Heart right ventricle (tissue), 16 donors: ENCODE data around the gene UBE3C. TPM values are rescaled to one million over a fixed set of nuclear protein-coding genes. Genes with fewer than 3 reads are reported as not detected.
A peak's percentile ranks its signal among the peaks of the same experiment; 100 is the strongest.
"Not testable (repeated sequence)": the region's sequence is repeated elsewhere in the genome, so short reads cannot be mapped to it uniquely, and the experiment has no call there.

Experiments
- ATAC-seq, 8 donors: fragments of 200-7000 bp; cut with Tn5 transposase; one replicate each; pipeline ENCODE4 v1.9.1; 2020; ENCODE audit warnings: mild to moderate bottlenecking in 8 of 8, moderate library complexity in 8 of 8, moderate number of reproducible peaks in 1 of 8
- DNase-seq, 2 donors: peaks; one replicate each; pipeline ENCODE4 v3.0.0-alpha.2; 2020
- H3K27ac ChIP-seq, 10 donors: fragments of 200-600 bp; sonication (generic) in 2 of 10; one replicate each; pipeline versions ENCODE4 v1.5.0 to v1.8.0; 2020 to 2022; ENCODE audit warnings: mild to moderate bottlenecking in 3 of 10
- H3K27me3 ChIP-seq, 7 donors: fragments of 200-600 bp; one replicate each; pipeline ENCODE4 v1.8.0; 2021 to 2022; ENCODE audit warnings: mild to moderate bottlenecking in 2 of 7
- H3K36me3 ChIP-seq, 9 donors: fragments of 200-600 bp; sonication (generic) in 1 of 9; one replicate each; pipeline versions ENCODE4 v1.5.0 to v1.8.0; 2020 to 2022; ENCODE audit warnings: mild to moderate bottlenecking in 2 of 9
- H3K4me1 ChIP-seq, 9 donors: fragments of 200-600 bp; sonication (generic) in 1 of 9; one replicate each; pipeline versions ENCODE4 v1.5.0 to v1.8.0; 2020 to 2022; ENCODE audit warnings: mild to moderate bottlenecking in 4 of 9
- H3K4me3 ChIP-seq, 10 donors: fragments of 200-600 bp; sonication (generic) in 2 of 10; one replicate each; pipeline versions ENCODE4 v1.5.0 to v1.8.0; 2020 to 2022; ENCODE audit warnings: mild to moderate bottlenecking in 7 of 10, moderate library complexity in 2 of 10
- H3K9me3 ChIP-seq, 11 donors: fragments of 200-600 bp in 10 of 11; sonication (generic) in 2 of 11; one replicate each; pipeline versions ENCODE4 v1.5.0 to v1.8.0; 2013 to 2022; ENCODE audit warnings: mild to moderate bottlenecking in 2 of 11, control low read depth in 1 of 11, moderate library complexity in 1 of 11
- CTCF ChIP-seq, 9 donors: fragments of 200-600 bp; sonication (generic) in 2 of 9; IDR thresholded peaks; one replicate each; pipeline versions ENCODE4 v1.5.0 to v1.8.0; 2021 to 2022; ENCODE audit warnings: antibody characterized with exemption in 9 of 9, mild to moderate bottlenecking in 5 of 9, moderate library complexity in 1 of 9
- WGBS, 2 donors: extraction: QIAGEN DNeasy Blood & Tissue Kit; methylation state at CpG; one replicate each; pipeline ENCODE4 v1.1.7; 2013; ENCODE audit warnings: inconsistent platforms in 1 of 2; 5-methylcytosine and 5-hydroxymethylcytosine counted together
- intact Hi-C, 10 donors: fragments of 100-400 bp; cut with DNase I; formaldehyde crosslinking; loops; one replicate each; pipeline versions ENCODE4 v1.11.1 to v1.14.2; 2022
- polyA plus RNA-seq, 2 donors: library from polyadenylated mRNA; stranded (reverse); fragments of 200-250 nt; gene quantifications; one replicate each; pipeline ENCODE4 v1.2.3, GENCODE V29; 2013
- total RNA-seq, 10 donors: library from RNA; stranded (reverse); fragmentation: NEBNext Ultra II Directional in 3 of 10; extraction: Animal tissue kit (Norgen Biotek cat#: 25700) in 3 of 10; gene quantifications; one replicate each; pipeline versions ENCODE4 v1.2.1 to v1.2.4, GENCODE V29; 2021 to 2023
- donor health status: Arrhythmogenic right ventricular cardiomyopathy.
- donor health status: ischemic (EF 13 %, LVEDD 7.1; RV severe dilation, severe dysfunction).
- donor health status: healthy with polysubstance abuse.
- donor health status: DM: no; HTN: yes; CAD: no.
- donor health status: DM: no; HTN: no; CAD: no.
- donor health status: ischemic (EF 25% LVEDD 6.9; RV normal size, moderate dysfunction).
- donor health status: ischemic (EF 25% LVEDD 5.7; RV mildly dilated, moderate dysfunction).
- donor health status: healthy.
- donor health status: DM: yes; HTN: yes; CAD: no.
- donor health status: Ischemic cardiomyopathy.
- donor health status: ischemic (EF 35%, LVEDD 5.7; RV mildly dilated, moderate dysfunction).
- donor health status: nonischemic (EF 11% LVEDD 7.7; RV severe dilation, severe dysfunction).
- donor health status: DM: yes; HTN: yes; CAD: no.
- donor health status: PGD.
- donor health status: ischemic (EF 29% LVEDD 5.4; RV normal size, mild dysfunction).
- donor health status: nonischemic (EF 23%, LVEDD 6.1; RV moderate dilation, normal function).

Gene UBE3C
- total and polyA plus RNA-seq, 12 donors, result 10.5 to 53.8 (median 48.8) TPM

GRCh38 chr7:157273208-157274093, 134.7 kb downstream of the UBE3C start:
- DNase-seq, result peak; percentile 45 to 76
- Histone ChIP-seq H3K4me1 (peaks cover 7 to 47% (median 22%) of the 10 kb centered on the region in 9 donors), H3K36me3 (peaks cover 0 to 34% (median 4%) of the 10 kb centered on the region in 9 donors), H3K9me3 (no peaks in the 10 kb centered on the region), H3K27ac (no peak overlapping the region), H3K4me3 (no peak overlapping the region), H3K27me3 (peaks cover 0 to 6% (median 0%) of the 10 kb centered on the region in 7 donors)
- intact Hi-C loops, result loop anchor here in 6 of 10 donors (5.0 to 10.0 kb wide), 7 partner anchors 61 to 1479 kb away; partner anchors contain the start of gene DNAJB6 (in 4 of the 6)
- peak; percentile 75 to 81 (median 76) for ATAC-seq
- peak; percentile 94 to 100 (median 99) for TF ChIP-seq CTCF (IDR thresholded peaks at IDR 0.05)
- WGBS, 2 donors, result 19 to 22% methylated on average over 23 of the region's 23 CpGs

- H3K9me3 ChIP-seq, result not testable (repeated sequence)
Observed at GRCh38 chr7:157274094-157274634, 135.4 kb downstream of the UBE3C start.

GRCh38 chr7:157274991-157275427, 136.3 kb downstream of the UBE3C start:
- 72 to 78% methylated on average over 12 of the region's 12 CpGs for WGBS, 2 donors
- DNase-seq, result no peak
- Histone ChIP-seq H3K4me1 (peaks cover 7 to 60% (median 34%) of the 10 kb centered on the region in 9 donors), H3K36me3 (peaks cover 0 to 19% (median 0%) of the 10 kb centered on the region in 9 donors), H3K27ac (no peak overlapping the region), H3K27me3 (peaks cover 0 to 21% (median 3%) of the 10 kb centered on the region in 7 donors), H3K4me3 (no peak overlapping the region), H3K9me3 (no peaks in the 10 kb centered on the region)
- ATAC-seq, result no peak
- intact Hi-C loops, result loop anchor here in 6 of 10 donors (5.0 to 10.0 kb wide), 7 partner anchors 60 to 1480 kb away; partner anchors contain the start of gene DNAJB6 (in 4 of the 6)
- no peak for TF ChIP-seq CTCF (IDR thresholded peaks at IDR 0.05)

More at GRCh38 chr7:157274094-157274634, 135.4 kb downstream of the UBE3C start:
- H3K4me3 ChIP-seq, ATAC-seq, DNase-seq, H3K27ac ChIP-seq: not testable (repeated sequence)
- H3K27me3 ChIP-seq, result peaks cover 0 to 13% (median 2%) of the 10 kb centered on the region in 7 donors
- H3K4me1 ChIP-seq, result peaks cover 7 to 54% (median 26%) of the 10 kb centered on the region in 9 donors
- H3K36me3 ChIP-seq, result peaks cover 0 to 27% (median 0%) of the 10 kb centered on the region in 9 donors
- intact Hi-C loops, result loop anchor here in 6 of 10 donors (5.0 to 10.0 kb wide), 7 partner anchors 61 to 1479 kb away; partner anchors contain the start of gene DNAJB6 (in 4 of the 6)
- 87 to 90% methylated on average over 10 of the region's 10 CpGs for WGBS, 2 donors

- intact Hi-C loops, result loop anchor here in 6 of 10 donors (10.0 kb wide), 6 partner anchors 59 to 1481 kb away; partner anchors contain the start of gene DNAJB6 (in 1 of the 6)
- Histone ChIP-seq H3K9me3 (no peaks in the 10 kb centered on the region), H3K36me3 (peaks cover 0 to 8% (median 0%) of the 10 kb centered on the region in 9 donors), H3K27me3 (peaks cover 0 to 26% (median 6%) of the 10 kb centered on the region in 7 donors), H3K4me1 (peaks cover 7 to 63% (median 38%) of the 10 kb centered on the region in 9 donors), H3K27ac (no peak overlapping the region), H3K4me3 (no peak overlapping the region)
- WGBS, 2 donors, result 75 to 79% methylated on average over 14 of the region's 14 CpGs
- DNase-seq, result no peak
- no peak for ATAC-seq
- no peak for TF ChIP-seq CTCF (IDR thresholded peaks at IDR 0.05)
Observed at GRCh38 chr7:157276091-157276561, 137.4 kb downstream of the UBE3C start.
